Muscle of leg (tissue), 11 donors: ENCODE measurements around the gene NOSTRIN. TPM values are rescaled to one million over a fixed set of nuclear protein-coding genes. Genes with fewer than 3 reads are reported as not detected.

Source experiments
- DNase-seq: peaks from one replicate; pipeline ENCODE4 v3.0.0; 2013
- H3K27ac ChIP-seq: one replicate; pipeline ENCODE4 v1.5.1; 2013; ENCODE audit warnings: mild to moderate bottlenecking, low read length, control low read depth
- H3K27me3 ChIP-seq: one replicate; pipeline ENCODE4 v1.6.1; 2013; ENCODE audit warnings: low read length; ENCODE audit not compliant: control insufficient read depth, insufficient read depth
- H3K36me3 ChIP-seq: one replicate; pipeline ENCODE4 v1.6.1; 2013; ENCODE audit warnings: low read length; ENCODE audit not compliant: control insufficient read depth, insufficient read depth
- H3K4me1 ChIP-seq: one replicate; pipeline ENCODE4 v1.6.1; 2013; ENCODE audit warnings: low read length; ENCODE audit not compliant: control insufficient read depth, insufficient read depth
- H3K4me3 ChIP-seq: one replicate; pipeline ENCODE4 v1.5.1; 2013; ENCODE audit warnings: low read length, control low read depth
- H3K9me3 ChIP-seq: replicated peaks from 2 replicates; pipeline ENCODE4 v1.6.1; 2013; ENCODE audit warnings: low read depth, low read length; ENCODE audit not compliant: control insufficient read depth
- WGBS: methylation state at CpG from one replicate; pipeline ENCODE4 v1.1.5; 2013; ENCODE audit warnings: missing lambda C conversion rate; ENCODE audit not compliant: insufficient coverage; 5-methylcytosine and 5-hydroxymethylcytosine counted together
- polyA plus RNA-seq, 8 donors: library from polyadenylated mRNA; unstranded; fragments of 120-200 nt; gene quantifications; one replicate each; pipeline versions ENCODE4 v1.2.1 to v1.2.3, GENCODE V29; 2013; ENCODE audit warnings: inconsistent platforms in 1 of 8, low replicate concordance in 1 of 8; ENCODE audit not compliant: insufficient read length in 8 of 8, insufficient read depth in 1 of 8
- total RNA-seq: library from RNA; stranded (reverse); fragments of 120-200 nt; gene quantifications from one replicate; pipeline ENCODE4 v1.2.4, GENCODE V29; 2013

Gene NOSTRIN
- total and polyA plus RNA-seq, 9 donors = 7.7 to 15.1 (median 10.2) TPM

- peaks cover 15% of the 10 kb centered on the region for H3K36me3 ChIP-seq
- no peak overlapping the region for H3K4me3 ChIP-seq
- DNase-seq = peak; percentile 25
- no peaks in the 10 kb centered on the region for H3K9me3 ChIP-seq
- H3K27me3 ChIP-seq = no peaks in the 10 kb centered on the region
- H3K27ac ChIP-seq = no peak overlapping the region
- WGBS = no CpG with 5 or more reads among the region's 2 CpGs
- no peaks in the 10 kb centered on the region for H3K4me1 ChIP-seq
Measured at GRCh38 chr2:168770796-168771195, 31.6 kb upstream of the NOSTRIN start.

GRCh38 chr2:168772704-168773103 is 29.7 kb upstream of the NOSTRIN start:
- no CpG with 5 or more reads among the region's 1 CpG for WGBS
- no peaks in the 10 kb centered on the region for H3K4me1 ChIP-seq
- H3K9me3 ChIP-seq = no peaks in the 10 kb centered on the region
- H3K4me3 ChIP-seq = no peak overlapping the region
- DNase-seq = no peak
- H3K27me3 ChIP-seq = no peaks in the 10 kb centered on the region
- H3K27ac ChIP-seq = no peak overlapping the region
- H3K36me3 ChIP-seq = peaks cover 9% of the 10 kb centered on the region

- no peaks in the 10 kb centered on the region for H3K9me3 ChIP-seq
- H3K4me1 ChIP-seq = no peaks in the 10 kb centered on the region
- H3K4me3 ChIP-seq = no peak overlapping the region
- no peaks in the 10 kb centered on the region for H3K27me3 ChIP-seq
- H3K27ac ChIP-seq = no peak overlapping the region
- no CpG with 5 or more reads among the region's 2 CpGs for WGBS
- H3K36me3 ChIP-seq = peaks cover 9% of the 10 kb centered on the region
- DNase-seq = no peak
Measured at GRCh38 chr2:168773128-168773527, 29.3 kb upstream of the NOSTRIN start.

GRCh38 chr2:168773719-168774521 is 28.5 kb upstream of the NOSTRIN start:
- peak; percentile 31 for DNase-seq
- no peaks in the 10 kb centered on the region for H3K9me3 ChIP-seq
- H3K36me3 ChIP-seq = peaks cover 9% of the 10 kb centered on the region
- H3K27me3 ChIP-seq = no peaks in the 10 kb centered on the region
- no peaks in the 10 kb centered on the region for H3K4me1 ChIP-seq
- WGBS = 100% methylated on average over 1 of the region's 9 CpGs
- no peak overlapping the region for H3K27ac ChIP-seq
- H3K4me3 ChIP-seq = no peak overlapping the region

GRCh38 chr2:168775837-168776236 is 26.6 kb upstream of the NOSTRIN start:
- DNase-seq = no peak
- H3K4me3 ChIP-seq = no peak overlapping the region
- WGBS = 0% methylated on average over 1 of the region's 1 CpG

GRCh38 chr2:168780669-168781071 is 21.8 kb upstream of the NOSTRIN start:
- no peaks in the 10 kb centered on the region for H3K9me3 ChIP-seq
- no peak for DNase-seq
- H3K27ac ChIP-seq = no peak overlapping the region
- no CpG with 5 or more reads among the region's 1 CpG for WGBS
- H3K4me1 ChIP-seq = no peaks in the 10 kb centered on the region
- H3K4me3 ChIP-seq = no peak overlapping the region
- H3K27me3 ChIP-seq = no peaks in the 10 kb centered on the region
- H3K36me3 ChIP-seq = peaks cover 2% of the 10 kb centered on the region

More at GRCh38 chr2:168775837-168776236, 26.6 kb upstream of the NOSTRIN start:
- H3K27me3 ChIP-seq = no peaks in the 10 kb centered on the region
- H3K27ac ChIP-seq = no peak overlapping the region
- no peaks in the 10 kb centered on the region for H3K9me3 ChIP-seq
- H3K36me3 ChIP-seq = peaks cover 4% of the 10 kb centered on the region
- no peaks in the 10 kb centered on the region for H3K4me1 ChIP-seq

- DNase-seq = no peak
- Histone ChIP-seq H3K27ac (no peak overlapping the region), H3K4me1 (no peaks in the 10 kb centered on the region), H3K9me3 (no peaks in the 10 kb centered on the region), H3K4me3 (no peak overlapping the region), H3K27me3 (no peaks in the 10 kb centered on the region), H3K36me3 (no peaks in the 10 kb centered on the region)
- WGBS = no CpG with 5 or more reads among the region's 2 CpGs
Measured at GRCh38 chr2:168781191-168781817, 21.1 kb upstream of the NOSTRIN start.

- DNase-seq = no peak
- Histone ChIP-seq H3K27ac (no peak overlapping the region), H3K4me3 (no peak overlapping the region), H3K36me3 (no peaks in the 10 kb centered on the region), H3K4me1 (no peaks in the 10 kb centered on the region), H3K9me3 (no peaks in the 10 kb centered on the region), H3K27me3 (no peaks in the 10 kb centered on the region)
- 100% methylated on average over 1 of the region's 4 CpGs for WGBS
Measured at GRCh38 chr2:168782271-168782670, 20.2 kb upstream of the NOSTRIN start.

- no peak overlapping the region for H3K4me3 ChIP-seq
- no peak for DNase-seq
- no peaks in the 10 kb centered on the region for H3K4me1 ChIP-seq
- H3K27ac ChIP-seq = no peak overlapping the region
- no peaks in the 10 kb centered on the region for H3K27me3 ChIP-seq
- WGBS = 100% methylated on average over 1 of the region's 3 CpGs
- no peaks in the 10 kb centered on the region for H3K9me3 ChIP-seq
- H3K36me3 ChIP-seq = no peaks in the 10 kb centered on the region
Measured at GRCh38 chr2:168784993-168785392, 17.4 kb upstream of the NOSTRIN start.

- Histone ChIP-seq H3K27ac (no peak overlapping the region), H3K9me3 (no peaks in the 10 kb centered on the region), H3K4me1 (no peaks in the 10 kb centered on the region), H3K27me3 (no peaks in the 10 kb centered on the region), H3K4me3 (no peak overlapping the region), H3K36me3 (no peaks in the 10 kb centered on the region)
- DNase-seq = no peak
- WGBS = 100% methylated on average over 1 of the region's 3 CpGs
Measured at GRCh38 chr2:168787098-168787781, 15.2 kb upstream of the NOSTRIN start.
